ENCODE data around the gene GABRP. TPM values are rescaled to one million over a fixed set of nuclear protein-coding genes. Genes with fewer than 3 reads are reported as not detected.

Gene GABRP
- total and polyA plus RNA-seq, 10 donors: 0.03 to 0.20 TPM; not detected in 8

- no peaks in the 10 kb centered on the region for H3K36me3 ChIP-seq
- DNase-seq: no peak
- no peaks in the 10 kb centered on the region for H3K4me1 ChIP-seq
- H3K27ac ChIP-seq: no peak overlapping the region
- 85 to 90% (median 86%) methylated on average over 7 of the region's 7 CpGs for WGBS, 5 donors
- TF ChIP-seq POLR2AphosphoS5 (IDR thresholded peaks at IDR 0.05): no peak
- TF ChIP-seq POLR2A (IDR thresholded peaks at IDR 0.05): no peak
- no peak overlapping the region for H3K4me3 ChIP-seq
- no peaks in the 10 kb centered on the region for H3K9me3 ChIP-seq
- H3K27me3 ChIP-seq (replicated peaks in 1 of 7): peaks cover 0 to 30% (median 0%) of the 10 kb centered on the region in 7 donors
- intact Hi-C loops (cut with DNase I; ENCODE audit: low total_unique reads): no loop called here
Measured at GRCh38 chr5:170755679-170756456, 27.7 kb upstream of the GABRP start.

GRCh38 chr5:170756691-170757090 is 26.8 kb upstream of the GABRP start:
- Histone ChIP-seq H3K36me3 (no peaks in the 10 kb centered on the region), H3K4me1 (no peaks in the 10 kb centered on the region), H3K27me3 (replicated peaks in 1 of 7) (peaks cover 0 to 30% (median 0%) of the 10 kb centered on the region in 7 donors), H3K27ac (no peak overlapping the region), H3K4me3 (no peak overlapping the region), H3K9me3 (no peaks in the 10 kb centered on the region)
- TF ChIP-seq POLR2AphosphoS5 (IDR thresholded peaks at IDR 0.05): no peak
- no peak for TF ChIP-seq CTCF (IDR thresholded peaks at IDR 0.05 in 8 of 11, conservative IDR thresholded peaks at IDR 0.05 in 3 of 11)
- no peak for TF ChIP-seq POLR2A (IDR thresholded peaks at IDR 0.05)
- no peak for DNase-seq
- intact Hi-C loops (cut with DNase I; ENCODE audit: low total_unique reads): no loop called here
- 84 to 90% (median 90%) methylated on average over 8 of the region's 8 CpGs for WGBS, 5 donors

- Histone ChIP-seq H3K4me3 (no peak overlapping the region), H3K27me3 (replicated peaks in 1 of 7) (peaks cover 0 to 25% (median 0%) of the 10 kb centered on the region in 7 donors), H3K4me1 (no peaks in the 10 kb centered on the region), H3K27ac (no peak overlapping the region), H3K9me3 (no peaks in the 10 kb centered on the region), H3K36me3 (no peaks in the 10 kb centered on the region)
- no peak for DNase-seq
- WGBS, 5 donors: 49 to 69% (median 52%) methylated on average over 4 of the region's 4 CpGs
- no peak for TF ChIP-seq POLR2A (IDR thresholded peaks at IDR 0.05)
- no peak for TF ChIP-seq CTCF (IDR thresholded peaks at IDR 0.05 in 8 of 11, conservative IDR thresholded peaks at IDR 0.05 in 3 of 11)
- no peak for TF ChIP-seq POLR2AphosphoS5 (IDR thresholded peaks at IDR 0.05)
- intact Hi-C loops (cut with DNase I; ENCODE audit: low total_unique reads): no loop called here
Measured at GRCh38 chr5:170757182-170757601, 26.3 kb upstream of the GABRP start.

- Histone ChIP-seq H3K27ac (no peak overlapping the region), H3K9me3 (no peaks in the 10 kb centered on the region), H3K27me3 (replicated peaks in 1 of 7) (peaks cover 0 to 21% (median 0%) of the 10 kb centered on the region in 7 donors), H3K4me3 (no peak overlapping the region), H3K4me1 (no peaks in the 10 kb centered on the region), H3K36me3 (no peaks in the 10 kb centered on the region)
- intact Hi-C loops (cut with DNase I; ENCODE audit: low total_unique reads): no loop called here
- DNase-seq: no peak
- 68 to 95% (median 92%) methylated on average over 2 of the region's 2 CpGs for WGBS, 5 donors
- TF ChIP-seq POLR2A (IDR thresholded peaks at IDR 0.05) (no peak), POLR2AphosphoS5 (IDR thresholded peaks at IDR 0.05) (no peak), CTCF (IDR thresholded peaks at IDR 0.05 in 8 of 11, conservative IDR thresholded peaks at IDR 0.05 in 3 of 11) (no peak)
Measured at GRCh38 chr5:170757669-170758068, 25.9 kb upstream of the GABRP start.

All from spleen (tissue), 11 donors.